H9 (cell line): ENCODE results near the gene KRTAP10-6. TPM values are rescaled to one million over a fixed set of nuclear protein-coding genes. Genes with fewer than 3 reads are reported as not detected.

Experiments used
- DNase-seq: peaks from one replicate; pipeline ENCODE4 v3.0.0-alpha.2; 2017
- H2AFZ ChIP-seq: one replicate; pipeline ENCODE4 v1.6.1; 2013; ENCODE audit warnings: mild to moderate bottlenecking, low read length, control low read depth, moderate library complexity
- H2AK5ac ChIP-seq: 2 replicates; pipeline ENCODE4 v1.6.1; 2013; ENCODE audit warnings: low read length, control low read depth, mixed read lengths; ENCODE audit not compliant: insufficient read length
- H2BK120ac ChIP-seq: one replicate; pipeline ENCODE4 v1.6.1; 2013; ENCODE audit warnings: low read depth, mild to moderate bottlenecking, low read length, control low read depth, inconsistent platforms; ENCODE audit not compliant: poor library complexity, severe bottlenecking
- H2BK12ac ChIP-seq: 2 replicates; pipeline ENCODE4 v1.6.1; 2013; ENCODE audit warnings: low read length, control low read depth, mixed read lengths, low read depth; ENCODE audit not compliant: insufficient read length
- H2BK15ac ChIP-seq: 2 replicates; pipeline ENCODE4 v1.6.1; 2013; ENCODE audit warnings: low read depth, low read length, control low read depth
- H2BK20ac ChIP-seq: one replicate; pipeline ENCODE4 v1.6.1; 2013; ENCODE audit warnings: low read depth, mild to moderate bottlenecking, low read length, control low read depth, inconsistent platforms; ENCODE audit not compliant: poor library complexity, severe bottlenecking
- H2BK5ac ChIP-seq: 2 replicates; pipeline ENCODE4 v1.6.1; 2013; ENCODE audit warnings: low read length, control low read depth, mixed read lengths; ENCODE audit not compliant: insufficient read length
- H3K14ac ChIP-seq: 2 replicates; pipeline ENCODE4 v1.6.1; 2013; ENCODE audit warnings: low read length, control low read depth; ENCODE audit not compliant: insufficient read depth
- H3K18ac ChIP-seq: 2 replicates; pipeline ENCODE4 v1.6.1; 2013; ENCODE audit warnings: low read depth, mild to moderate bottlenecking, mixed read lengths, low read length, control low read depth; ENCODE audit not compliant: insufficient read length
- H3K23ac ChIP-seq: 2 replicates; pipeline ENCODE4 v1.6.1; 2013; ENCODE audit warnings: low read length, control low read depth, mixed read lengths, low read depth; ENCODE audit not compliant: insufficient read length
- H3K23me2 ChIP-seq: 2 replicates; pipeline ENCODE4 v1.6.1; 2013; ENCODE audit warnings: low read depth, mild to moderate bottlenecking, mixed read lengths, low read length, control low read depth; ENCODE audit not compliant: insufficient read length, poor library complexity, severe bottlenecking
- H3K27ac ChIP-seq: 2 replicates; pipeline ENCODE4 v1.5.1; 2013; ENCODE audit warnings: low read length, control low read depth, mixed read lengths, low read depth; ENCODE audit not compliant: insufficient read length
- H3K27me3 ChIP-seq: 2 replicates; pipeline ENCODE4 v1.6.1; 2013; ENCODE audit warnings: low read length, control low read depth, inconsistent platforms; ENCODE audit not compliant: insufficient read depth
- H3K4ac ChIP-seq: 2 replicates; pipeline ENCODE4 v1.6.1; 2013; ENCODE audit warnings: low read depth, mild to moderate bottlenecking, control low read depth, inconsistent platforms, low read length, moderate library complexity
- H3K4me1 ChIP-seq: 2 replicates; pipeline ENCODE4 v1.6.1; 2013; ENCODE audit warnings: low read length, control low read depth, inconsistent platforms; ENCODE audit not compliant: insufficient read depth
- H3K4me2 ChIP-seq: 2 replicates; pipeline ENCODE4 v1.6.1; 2013; ENCODE audit warnings: low read length, control low read depth, mixed read lengths; ENCODE audit not compliant: insufficient read length, insufficient read depth
- H3K56ac ChIP-seq: 2 replicates; pipeline ENCODE4 v1.6.1; 2013; ENCODE audit warnings: low read depth, mild to moderate bottlenecking, mixed read lengths, low read length, control low read depth; ENCODE audit not compliant: insufficient read length
- H3K79me1 ChIP-seq: 2 replicates; pipeline ENCODE4 v1.6.1; 2013; ENCODE audit warnings: low read depth, mild to moderate bottlenecking, moderate library complexity, low read length, control low read depth, inconsistent platforms; ENCODE audit not compliant: insufficient read depth, poor library complexity, severe bottlenecking
- H3K79me2 ChIP-seq: 2 replicates; pipeline ENCODE4 v1.6.1; 2013; ENCODE audit warnings: low read length, control low read depth, inconsistent platforms; ENCODE audit not compliant: insufficient read depth
- H3K9ac ChIP-seq: 2 replicates; pipeline ENCODE4 v1.6.1; 2013; ENCODE audit warnings: low read length, control low read depth, mixed read lengths; ENCODE audit not compliant: insufficient read length; ENCODE audit errors: extremely low read depth
- H3K9me3 ChIP-seq: one replicate; pipeline ENCODE4 v1.6.1; 2013; ENCODE audit warnings: low read depth, low read length, inconsistent platforms; ENCODE audit not compliant: control insufficient read depth
- H3T11ph ChIP-seq: one replicate; pipeline ENCODE4 v1.6.1; 2013; ENCODE audit warnings: mild to moderate bottlenecking, low read length, control low read depth, inconsistent platforms
- H4K20me1 ChIP-seq: one replicate; pipeline ENCODE4 v1.6.1; 2013; ENCODE audit not compliant: control insufficient read depth, insufficient read length, insufficient read depth
- H4K5ac ChIP-seq: 2 replicates; pipeline ENCODE4 v1.6.1; 2013; ENCODE audit warnings: low read depth, mild to moderate bottlenecking, mixed read lengths, low read length, control low read depth; ENCODE audit not compliant: insufficient read length
- H4K8ac ChIP-seq: replicated peaks from 2 replicates; pipeline ENCODE4 v1.6.1; 2013; ENCODE audit warnings: low read length, control low read depth, mixed read lengths, low read depth; ENCODE audit not compliant: insufficient read length
- H4K91ac ChIP-seq: 2 replicates; pipeline ENCODE4 v1.6.1; 2013; ENCODE audit warnings: low read depth, mild to moderate bottlenecking, moderate library complexity, mixed read lengths, low read length, control low read depth; ENCODE audit not compliant: insufficient read length
- H3K27ac Mint-ChIP-seq, 3 experiments: 2 replicates in 2 of 3; 3 replicates in 1 of 3; pipeline ENCODE4 v1.8.0; 2020 to 2021; ENCODE audit warnings: mixed read lengths in 3 of 3, mild to moderate bottlenecking in 1 of 3, moderate library complexity in 1 of 3
- H3K27me3 Mint-ChIP-seq: 2 replicates; pipeline ENCODE4 v1.8.0; 2021; ENCODE audit warnings: low read depth, mild to moderate bottlenecking, moderate library complexity, mixed read lengths
- H3K36me3 Mint-ChIP-seq, 3 experiments: 2 replicates in 2 of 3; 3 replicates in 1 of 3; pipeline ENCODE4 v1.8.0; 2020 to 2021; ENCODE audit warnings: low read depth in 3 of 3, mixed read lengths in 3 of 3; ENCODE audit not compliant: insufficient read depth in 1 of 3
- H3K4me1 Mint-ChIP-seq, 2 experiments: 2 replicates each; pipeline ENCODE4 v1.8.0; 2020; ENCODE audit warnings: mixed read lengths in 2 of 2
- H3K4me3 Mint-ChIP-seq, 2 experiments: 2 replicates in 1 of 2; 3 replicates in 1 of 2; pipeline ENCODE4 v1.8.0; 2020 to 2021; ENCODE audit warnings: mild to moderate bottlenecking in 2 of 2, mixed read lengths in 2 of 2, moderate library complexity in 1 of 2
- H3K9me3 Mint-ChIP-seq, 2 experiments: 2 replicates in 1 of 2; 3 replicates in 1 of 2; pipeline ENCODE4 v1.8.0; 2020; ENCODE audit warnings: mild to moderate bottlenecking in 2 of 2, mixed read lengths in 2 of 2, moderate library complexity in 1 of 2
- WGBS: extraction: QIAGEN DNeasy Blood & Tissue Kit; methylation state at CpG from one replicate; pipeline ENCODE4 v1.1.7; 2013; ENCODE audit warnings: missing lambda C conversion rate, low lambda C conversion rate, mixed read lengths; ENCODE audit not compliant: insufficient read length; ENCODE audit errors: extremely low coverage; 5-methylcytosine and 5-hydroxymethylcytosine counted together
- total RNA-seq: library from RNA; stranded (reverse); gene quantifications from 2 replicates; pipeline ENCODE4 v1.2.1, GENCODE V29; 2021
- TF ChIP-seq, protein P1 (sequence below): fragments of 200-600 bp; sonication (generic); conservative IDR thresholded peaks from 3 replicates; pipeline ENCODE4 v1.8.0; 2021; ENCODE audit warnings: antibody characterized with exemption, mild to moderate bottlenecking

The KRTAP10-6 gene
- total RNA-seq, 1 experiment from 2014 or later, result not detected

DNA sequence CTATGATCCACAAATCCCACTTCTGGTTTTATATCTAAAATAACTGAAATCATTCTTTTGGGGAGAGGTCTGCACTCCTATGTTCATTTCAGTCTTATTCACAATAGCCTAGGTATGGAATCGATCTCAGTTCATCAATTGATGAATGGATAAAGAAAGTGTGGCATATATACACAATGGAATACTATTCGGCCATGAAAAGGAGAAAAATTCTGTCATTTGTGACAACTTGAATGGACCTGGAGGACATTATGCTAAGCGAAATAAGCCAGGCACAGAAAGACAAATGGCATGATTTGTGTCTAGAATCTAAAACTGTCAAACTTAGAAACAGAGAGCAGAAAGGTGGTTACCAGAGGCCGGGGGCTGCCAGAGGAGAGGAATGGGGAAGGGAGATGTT lies 14.2 kb upstream of the KRTAP10-6 start:
- no peak overlapping the region for H2BK120ac ChIP-seq
- no peak overlapping the region for H3K27ac ChIP-seq
- H3K23me2 ChIP-seq, result no peaks in the 10 kb centered on the region
- no peaks in the 10 kb centered on the region for H3K4me1 ChIP-seq
- H3K9me3 ChIP-seq, result peaks cover 5% of the 10 kb centered on the region
- no peaks in the 10 kb centered on the region for H3K79me2 ChIP-seq
- H3K18ac ChIP-seq, result no peak overlapping the region
- no peak overlapping the region for H4K91ac ChIP-seq
- no peak overlapping the region for H3K56ac ChIP-seq
- H3K14ac ChIP-seq, result no peak overlapping the region
- Mint-ChIP-seq H3K4me3 (no peak overlapping the region), H3K4me1 (peaks cover 3% of the 10 kb centered on the region in 2 experiments), H3K27ac (no peak overlapping the region), H3K27me3 (peaks cover 18% of the 10 kb centered on the region), H3K9me3 (peaks cover 26 to 27% of the 10 kb centered on the region in 2 experiments), H3K36me3 (peaks cover 8 to 25% (median 21%) of the 10 kb centered on the region in 3 experiments)
- H3K27me3 ChIP-seq, result no peaks in the 10 kb centered on the region
- H2AK5ac ChIP-seq, result no peak overlapping the region
- H3K23ac ChIP-seq, result no peak overlapping the region
- DNase-seq, result no peak
- no peak overlapping the region for H2BK5ac ChIP-seq
- H3K4ac ChIP-seq, result no peak overlapping the region
- H2AFZ ChIP-seq, result no peak overlapping the region
- H3K4me2 ChIP-seq, result no peak overlapping the region
- H3K79me1 ChIP-seq, result no peaks in the 10 kb centered on the region
- H4K20me1 ChIP-seq, result no peaks in the 10 kb centered on the region
- H4K8ac ChIP-seq, result no peak overlapping the region
- H2BK15ac ChIP-seq, result no peak overlapping the region
- no CpG with 5 or more reads among the region's 4 CpGs for WGBS
- H4K5ac ChIP-seq, result no peak overlapping the region
- no peak overlapping the region for H3K9ac ChIP-seq
- no peak overlapping the region for H2BK20ac ChIP-seq
- TF ChIP-seq, protein P1, sequence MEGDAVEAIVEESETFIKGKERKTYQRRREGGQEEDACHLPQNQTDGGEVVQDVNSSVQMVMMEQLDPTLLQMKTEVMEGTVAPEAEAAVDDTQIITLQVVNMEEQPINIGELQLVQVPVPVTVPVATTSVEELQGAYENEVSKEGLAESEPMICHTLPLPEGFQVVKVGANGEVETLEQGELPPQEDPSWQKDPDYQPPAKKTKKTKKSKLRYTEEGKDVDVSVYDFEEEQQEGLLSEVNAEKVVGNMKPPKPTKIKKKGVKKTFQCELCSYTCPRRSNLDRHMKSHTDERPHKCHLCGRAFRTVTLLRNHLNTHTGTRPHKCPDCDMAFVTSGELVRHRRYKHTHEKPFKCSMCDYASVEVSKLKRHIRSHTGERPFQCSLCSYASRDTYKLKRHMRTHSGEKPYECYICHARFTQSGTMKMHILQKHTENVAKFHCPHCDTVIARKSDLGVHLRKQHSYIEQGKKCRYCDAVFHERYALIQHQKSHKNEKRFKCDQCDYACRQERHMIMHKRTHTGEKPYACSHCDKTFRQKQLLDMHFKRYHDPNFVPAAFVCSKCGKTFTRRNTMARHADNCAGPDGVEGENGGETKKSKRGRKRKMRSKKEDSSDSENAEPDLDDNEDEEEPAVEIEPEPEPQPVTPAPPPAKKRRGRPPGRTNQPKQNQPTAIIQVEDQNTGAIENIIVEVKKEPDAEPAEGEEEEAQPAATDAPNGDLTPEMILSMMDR, result no peak
- H2BK12ac ChIP-seq, result no peak overlapping the region
- no peak overlapping the region for H3T11ph ChIP-seq
